M059J (cell line): ENCODE results near the gene F8A3. TPM values are rescaled to one million over a fixed set of nuclear protein-coding genes. Genes with fewer than 3 reads are reported as not detected.
"Not testable (repeated sequence)": the region's sequence is repeated elsewhere in the genome, so short reads cannot be mapped to it uniquely, and the experiment has no call there.

Experiments
- DNase-seq: peaks from one replicate; pipeline ENCODE4 v3.0.0-alpha.2; 2012; ENCODE audit warnings: low read depth
- total RNA-seq: library from RNA; depleted of rRNA; stranded (reverse); fragments of >200 nt; shearing (Covaris generic); gene quantifications from 2 replicates; pipeline ENCODE4 v1.2.3, GENCODE V29; 2014; rRNA removed

The F8A3 gene
- 6.4 and 21.0 TPM in 2 replicates for total RNA-seq

DNA sequence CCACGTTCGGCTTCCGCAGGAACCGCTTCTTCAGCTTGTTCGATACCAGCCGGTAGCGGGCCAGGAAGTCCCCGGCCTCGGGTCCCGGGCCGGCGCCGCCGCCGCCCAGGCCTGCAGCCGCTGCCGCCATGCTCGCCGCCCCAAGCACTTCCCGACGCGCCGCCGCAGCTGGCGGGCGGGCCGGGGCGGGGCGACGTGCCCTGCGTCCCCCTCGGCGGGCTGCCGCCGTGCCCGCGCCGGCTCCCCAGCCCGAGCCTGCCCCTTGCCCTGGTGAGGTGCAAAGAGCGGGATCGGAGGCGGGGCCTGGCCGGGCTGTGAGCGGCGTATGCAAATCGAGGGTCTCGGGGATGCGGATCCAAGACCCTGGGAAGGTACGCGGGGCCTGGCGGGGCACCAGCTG lies at the start of gene F8A3:
F8A3 (minus strand) TSS at position 150 of the 400 bp plus-strand sequence; CDS start at position 130, 20 bp downstream.
- not testable (repeated sequence) for DNase-seq

GRCh38 chrX:155505296-155505695 lies 46.9 kb upstream of the F8A3 start:
- no peak for DNase-seq

GRCh38 chrX:155495134-155495533 lies 36.7 kb upstream of the F8A3 start:
- not testable (repeated sequence) for DNase-seq

DNA sequence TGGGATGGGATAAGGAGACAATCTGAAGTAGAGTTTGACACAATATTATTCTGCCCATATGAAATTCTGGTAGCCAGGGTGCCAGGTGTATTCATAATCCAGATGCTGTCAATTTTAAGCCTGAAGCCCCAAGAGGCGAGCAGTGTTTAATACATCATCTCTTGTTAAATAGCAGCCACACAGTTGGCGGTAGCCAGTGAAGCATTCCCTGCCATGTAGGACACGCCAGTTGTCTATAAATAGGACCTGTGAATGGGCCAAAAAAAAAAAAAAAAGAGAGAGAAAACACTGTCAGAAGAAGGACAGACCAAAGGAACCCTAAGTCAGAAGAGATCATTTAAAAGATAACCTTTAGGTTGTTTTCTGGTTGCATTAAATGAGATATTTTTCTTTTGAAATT lies 33.0 kb upstream of the F8A3 start:
- DNase-seq: not testable (repeated sequence)

DNA sequence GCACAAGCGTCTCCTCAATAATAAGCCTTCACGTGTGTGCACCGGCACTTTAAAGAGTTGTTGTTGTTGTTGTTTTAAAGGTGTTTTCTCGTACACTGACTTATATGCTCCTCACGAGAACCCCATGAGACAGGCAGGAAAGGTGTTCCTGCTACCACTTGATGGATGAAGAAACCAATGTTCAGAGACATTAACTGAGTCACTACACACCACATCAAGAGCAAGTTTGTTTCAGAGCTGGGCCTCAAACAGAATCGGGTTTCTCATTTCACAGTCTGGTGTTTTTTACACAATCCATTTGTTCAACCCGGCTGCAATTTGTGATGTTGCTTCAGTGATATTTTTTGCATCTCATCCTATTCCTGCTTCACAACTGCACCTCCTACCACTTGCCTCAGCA lies 18.7 kb upstream of the F8A3 start:
- not testable (repeated sequence) for DNase-seq

DNA sequence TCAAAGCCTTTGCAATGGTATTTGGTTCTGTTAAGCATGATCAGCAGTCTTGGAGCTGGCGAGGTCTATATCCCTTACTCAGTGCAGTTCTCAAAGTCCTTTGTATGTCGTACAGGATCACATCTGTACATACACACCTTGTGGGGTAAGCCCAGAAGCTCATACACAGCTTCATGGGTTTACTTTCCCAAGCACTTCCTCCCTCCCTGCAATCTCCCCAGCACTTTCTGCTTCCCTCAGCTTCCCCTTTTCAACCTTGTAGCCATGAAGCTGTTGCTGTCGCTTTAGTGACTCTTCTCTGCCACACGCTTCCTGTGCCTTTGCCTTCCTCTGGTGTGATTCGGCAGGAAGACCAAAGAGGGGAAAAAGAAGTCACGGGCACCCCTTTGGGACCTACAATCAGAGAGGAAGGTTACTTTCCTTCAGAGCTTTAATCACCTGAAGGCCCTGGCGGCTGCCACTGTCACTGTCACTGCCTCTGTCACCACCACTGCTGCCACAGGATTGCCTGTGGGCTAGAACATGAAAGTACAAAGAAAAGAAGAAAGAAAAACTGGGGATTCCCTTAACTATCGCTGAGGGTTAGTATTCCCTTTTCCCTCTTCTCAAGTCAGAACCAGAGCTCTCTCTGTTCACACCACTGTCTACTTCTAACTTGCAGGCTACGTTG lies 8.0 kb upstream of the F8A3 start:
- not testable (repeated sequence) for DNase-seq

DNA sequence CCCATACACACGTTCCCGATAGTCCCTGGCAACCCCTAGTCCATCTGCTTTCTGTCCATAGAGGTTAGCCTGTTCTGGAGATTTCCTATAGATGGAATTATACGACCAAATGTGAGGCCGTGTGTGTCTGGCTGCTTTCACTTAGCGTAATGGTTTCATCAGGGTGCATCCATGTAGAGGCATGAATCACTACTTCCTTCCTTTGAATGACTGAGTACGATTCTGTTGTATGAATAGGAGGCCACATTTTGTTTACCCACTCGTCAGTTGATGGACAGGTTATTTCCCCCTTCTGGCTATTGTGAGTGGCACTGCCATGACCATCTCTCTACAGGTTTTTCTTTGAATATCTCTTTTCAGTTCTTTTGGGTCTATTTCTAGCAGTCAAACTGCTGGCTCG lies 2.1 kb upstream of the F8A3 start:
- not testable (repeated sequence) for DNase-seq

DNA sequence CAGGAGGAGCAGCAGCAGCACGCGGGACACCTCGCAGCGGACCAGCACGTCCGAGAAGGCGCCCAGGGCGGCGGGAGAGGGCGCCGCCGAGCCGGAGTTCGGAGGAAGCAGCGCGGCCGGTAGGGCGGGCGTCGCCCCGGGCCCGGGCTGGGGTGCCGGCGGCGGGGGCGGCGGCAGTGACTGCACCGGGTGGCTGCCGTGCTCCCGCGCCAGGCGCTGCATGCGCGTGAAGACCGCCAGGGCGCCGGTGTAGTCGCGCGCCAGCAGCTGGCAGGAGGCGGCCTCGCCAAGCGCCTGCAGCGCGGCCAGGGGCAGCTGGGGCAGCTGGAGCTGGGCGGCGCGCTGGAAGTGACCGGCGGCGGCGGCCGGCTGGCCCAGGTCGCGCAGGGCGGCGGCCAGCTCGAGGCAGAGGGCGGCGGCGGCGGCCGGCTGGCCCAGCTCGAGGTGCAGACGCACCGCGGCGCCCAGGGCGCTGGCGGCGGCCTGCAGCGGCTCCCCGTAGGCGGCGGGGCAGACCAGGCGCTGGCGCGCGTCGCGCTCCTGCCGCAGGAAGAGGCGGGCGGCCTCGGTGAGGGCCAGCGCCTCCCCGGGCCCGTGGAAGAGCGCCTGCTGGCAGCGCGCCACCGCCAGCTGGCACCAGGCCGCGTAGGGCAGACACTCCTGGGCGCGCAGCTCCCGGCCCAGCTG lies 516 bp downstream of the F8A3 start:
- DNase-seq: not testable (repeated sequence)

DNA sequence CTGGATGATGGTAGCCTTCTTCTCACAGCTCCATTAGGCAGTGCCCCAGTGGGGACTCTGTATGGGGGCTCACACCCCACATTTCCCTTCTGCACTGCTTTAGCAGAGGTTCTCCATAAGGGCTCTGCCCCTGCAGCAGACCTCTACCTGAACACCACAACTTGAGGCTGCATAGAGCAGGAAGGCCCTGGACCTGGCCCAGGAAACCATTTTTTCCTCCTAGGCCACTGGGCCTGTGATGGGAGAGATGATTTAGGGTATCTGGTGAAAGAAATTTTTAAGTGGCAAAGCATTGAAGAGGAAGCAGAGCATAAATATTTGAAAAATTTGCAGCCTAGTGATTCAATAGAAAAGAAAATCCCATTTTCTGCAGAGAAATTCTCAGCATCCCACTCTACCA lies 17.3 kb downstream of the F8A3 start:
- no peak for DNase-seq

DNA sequence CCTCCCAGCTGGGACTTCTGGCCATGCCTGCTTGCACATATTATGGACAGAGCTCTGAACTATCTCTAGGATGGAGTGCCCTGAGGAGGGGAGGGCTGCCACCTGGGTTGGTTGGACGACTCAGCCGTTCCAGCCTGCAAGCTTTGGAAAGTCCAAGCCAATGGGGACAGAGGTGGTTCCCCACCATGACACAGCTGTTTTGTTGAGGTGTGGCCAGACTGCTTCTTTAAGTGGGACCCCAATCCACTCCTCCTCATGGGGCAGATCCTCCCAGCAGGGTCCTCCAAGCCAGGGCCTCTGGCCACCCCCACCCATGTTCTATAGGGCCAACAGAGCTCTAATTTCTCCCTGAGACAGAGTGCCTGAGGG lies 22.7 kb downstream of the F8A3 start:
- DNase-seq: no peak

DNA sequence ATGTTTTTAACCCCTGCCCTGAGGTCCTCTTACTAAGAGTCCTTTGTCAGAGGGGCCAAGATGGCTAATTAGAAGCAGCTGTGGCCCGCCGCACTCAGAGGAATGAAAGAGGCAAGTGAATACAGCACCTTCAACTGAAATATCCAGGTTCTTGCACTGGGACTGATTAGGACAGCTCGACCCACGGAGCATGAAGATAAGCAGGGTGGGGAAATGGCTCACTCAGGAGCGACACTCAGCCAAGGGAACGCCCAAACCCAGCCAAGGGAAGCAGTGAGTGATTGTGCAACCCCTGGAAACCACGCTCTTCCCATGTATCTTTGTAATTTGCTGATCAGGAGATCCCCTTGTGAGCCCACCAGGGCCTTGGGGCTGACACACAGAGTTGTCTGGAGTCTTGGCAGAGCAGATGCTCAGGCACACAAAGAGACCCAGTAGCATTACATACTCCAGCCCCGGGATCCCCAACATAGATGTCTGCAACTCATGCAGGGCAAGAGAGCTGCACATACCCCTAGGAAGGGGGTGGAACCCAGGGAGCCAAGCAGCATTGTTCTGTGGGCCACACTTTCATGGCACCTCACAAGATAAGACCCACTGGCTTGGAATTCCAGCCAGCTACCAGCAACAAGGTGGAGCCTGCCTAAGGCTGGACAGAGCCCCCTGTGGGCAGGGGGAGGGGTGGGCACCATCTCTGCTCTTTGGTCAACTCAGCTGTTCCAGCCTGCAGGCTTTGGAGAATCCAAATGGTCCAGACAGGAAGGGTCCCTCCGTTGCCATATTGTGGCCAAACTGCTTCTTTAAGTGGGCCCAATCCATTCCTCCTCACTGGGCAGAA lies 23.3 kb downstream of the F8A3 start:
- no peak for DNase-seq

- no peak for DNase-seq
These were observed 40.7 kb downstream of the F8A3 start for GRCh38 chrX:155417769-155418168.

Other genes starting within 250 kb of the F8A3 start
- gene VBP1, start 242.2 kb downstream of the F8A3 start, total RNA-seq: 166 and 214 TPM in 2 replicates
- 0.17 TPM in 1 of 2 replicates, not detected in the other for gene RAB39B, start 194.1 kb downstream of the F8A3 start, total RNA-seq
- gene CLIC2, start 124.0 kb downstream of the F8A3 start, total RNA-seq: 1.3 and 1.5 TPM in 2 replicates
- gene F8A2, start 76.5 kb downstream of the F8A3 start, total RNA-seq: not detected in 2 replicates
- 0.94 and 1.3 TPM in 2 replicates for gene SPRY3, start 154.0 kb upstream of the F8A3 start, total RNA-seq
- 10.9 and 19.3 TPM in 2 replicates for gene TMLHE, start 154.3 kb upstream of the F8A3 start, total RNA-seq